HL-60 (cell line): ENCODE results near the gene SH3PXD2A.

ENCODE experiments used
- DNase-seq, 2 experiments: peaks; one replicate each; pipeline ENCODE4 v3.0.0-alpha.2; 2010 to 2020; ENCODE audit warnings: low read depth in 1 of 2, low spot score in 1 of 2
- H3K27ac ChIP-seq: fragments of 250-450 bp; sonication (Bioruptor Pico); replicated peaks from 2 replicates; pipeline ENCODE4 v1.5.1; 2020; ENCODE audit warnings: mild to moderate bottlenecking, moderate library complexity
- H3K27me3 ChIP-seq: fragments of 250-450 bp; sonication (Bioruptor Pico); 2 replicates; pipeline ENCODE4 v1.5.1; 2021; ENCODE audit warnings: mild to moderate bottlenecking, moderate library complexity; ENCODE audit not compliant: insufficient read depth, poor library complexity, severe bottlenecking
- H3K4me3 ChIP-seq: replicated peaks from 2 replicates; pipeline ENCODE4 v1.5.1; 2011; ENCODE audit warnings: mild to moderate bottlenecking, control low read depth, low read length; ENCODE audit not compliant: insufficient read depth
- CTCF ChIP-seq: IDR thresholded peaks from one replicate; pipeline ENCODE4 v1.5.1; 2011; ENCODE audit warnings: low read length, control low read depth, inconsistent platforms; ENCODE audit not compliant: insufficient read depth
- GABPA ChIP-seq: IDR thresholded peaks from 2 replicates; pipeline ENCODE4 v1.6.1; 2012; ENCODE audit warnings: low read depth
- POLR2AphosphoS5 ChIP-seq: IDR thresholded peaks from 2 replicates; pipeline ENCODE4 v1.6.1; 2012; ENCODE audit warnings: low read depth
- REST ChIP-seq: IDR thresholded peaks from 2 replicates; pipeline ENCODE4 v1.6.1; 2012; ENCODE audit warnings: low read depth; ENCODE audit not compliant: insufficient replicate concordance
- SPI1 ChIP-seq: IDR thresholded peaks from 2 replicates; pipeline ENCODE4 v1.6.1; 2012; ENCODE audit warnings: low read depth, mild to moderate bottlenecking, borderline replicate concordance

SH3PXD2A gene

GRCh38 chr10:103613616-103614015, 241.8 kb downstream of the SH3PXD2A start:
- Histone ChIP-seq H3K27me3 (no peaks in the 10 kb centered on the region), H3K4me3 (no peak overlapping the region), H3K27ac (no peak overlapping the region)
- DNase-seq, result no peak
- TF ChIP-seq GABPA, result no peak
- no peak for TF ChIP-seq SPI1
- no peak for TF ChIP-seq POLR2AphosphoS5
- no peak for TF ChIP-seq CTCF
- no peak for TF ChIP-seq REST

- H3K4me3 ChIP-seq, result no peak overlapping the region
Measured at GRCh38 chr10:103612462-103613365, 242.7 kb downstream of the SH3PXD2A start.

More at GRCh38 chr10:103612462-103613365, 242.7 kb downstream of the SH3PXD2A start:
- DNase-seq, result no peak
- no peak overlapping the region for H3K27ac ChIP-seq
- no peak for TF ChIP-seq POLR2AphosphoS5
- no peak for TF ChIP-seq SPI1
- no peak for TF ChIP-seq GABPA
- no peak for TF ChIP-seq CTCF
- no peak for TF ChIP-seq REST
- no peaks in the 10 kb centered on the region for H3K27me3 ChIP-seq
